ENCODE results near the gene BRIP1.
"Not testable (repeated sequence)": the region's sequence is repeated elsewhere in the genome, so short reads cannot be mapped to it uniquely, and the experiment has no call there.

BRIP1 gene

GRCh38 chr17:61720016-61720795 lies 143.1 kb downstream of the BRIP1 start:
- Histone ChIP-seq H3K4me1 (ENCODE audit: insufficient read depth, low read length) (no peaks in the 10 kb centered on the region), H3K9me3 (ENCODE audit: low read length) (no peaks in the 10 kb centered on the region), H2AFZ (ENCODE audit: low read depth, low read length) (no peak overlapping the region), H3K36me3 (ENCODE audit: insufficient read depth, low read length) (peaks cover 4% of the 10 kb centered on the region), H3K4me3 (ENCODE audit: low read length) (no peak overlapping the region), H3K27me3 (ENCODE audit: insufficient read depth, low read length) (no peaks in the 10 kb centered on the region)

- H2AFZ ChIP-seq (ENCODE audit: low read depth, low read length); H3K9me3 ChIP-seq (ENCODE audit: low read length); H3K27me3 ChIP-seq (ENCODE audit: insufficient read depth, low read length); H3K4me3 ChIP-seq (ENCODE audit: low read length); H3K36me3 ChIP-seq (ENCODE audit: insufficient read depth, low read length); H3K4me1 ChIP-seq (ENCODE audit: insufficient read depth, low read length): not testable (repeated sequence)
Measured at GRCh38 chr17:61719220-61719619, 144.1 kb downstream of the BRIP1 start.

- no peak overlapping the region for H3K4me3 ChIP-seq (ENCODE audit: low read length)
- peaks cover 5% of the 10 kb centered on the region for H3K36me3 ChIP-seq (ENCODE audit: insufficient read depth, low read length)
- no peaks in the 10 kb centered on the region for H3K27me3 ChIP-seq (ENCODE audit: insufficient read depth, low read length)
- H3K4me1 ChIP-seq (ENCODE audit: insufficient read depth, low read length): no peaks in the 10 kb centered on the region
- no peaks in the 10 kb centered on the region for H3K9me3 ChIP-seq (ENCODE audit: low read length)
- H2AFZ ChIP-seq (ENCODE audit: low read depth, low read length): no peak overlapping the region
Measured at GRCh38 chr17:61718022-61718421, 145.3 kb downstream of the BRIP1 start.

- Histone ChIP-seq H2AFZ (ENCODE audit: low read depth, low read length) (no peak overlapping the region), H3K27me3 (ENCODE audit: insufficient read depth, low read length) (no peaks in the 10 kb centered on the region), H3K36me3 (ENCODE audit: insufficient read depth, low read length) (peaks cover 5% of the 10 kb centered on the region), H3K9me3 (ENCODE audit: low read length) (no peaks in the 10 kb centered on the region), H3K4me3 (ENCODE audit: low read length) (no peak overlapping the region), H3K4me1 (ENCODE audit: insufficient read depth, low read length) (no peaks in the 10 kb centered on the region)
Measured at GRCh38 chr17:61717352-61717751, 146.0 kb downstream of the BRIP1 start.

- H3K4me3 ChIP-seq (ENCODE audit: low read length): no peak overlapping the region
- peaks cover 9% of the 10 kb centered on the region for H3K36me3 ChIP-seq (ENCODE audit: insufficient read depth, low read length)
- no peaks in the 10 kb centered on the region for H3K27me3 ChIP-seq (ENCODE audit: insufficient read depth, low read length)
- no peaks in the 10 kb centered on the region for H3K9me3 ChIP-seq (ENCODE audit: low read length)
- no peaks in the 10 kb centered on the region for H3K4me1 ChIP-seq (ENCODE audit: insufficient read depth, low read length)
- no peak overlapping the region for H2AFZ ChIP-seq (ENCODE audit: low read depth, low read length)
Measured at GRCh38 chr17:61716225-61716829, 147.0 kb downstream of the BRIP1 start.

- Histone ChIP-seq H3K4me1 (ENCODE audit: insufficient read depth, low read length) (no peaks in the 10 kb centered on the region), H2AFZ (ENCODE audit: low read depth, low read length) (no peak overlapping the region), H3K9me3 (ENCODE audit: low read length) (no peaks in the 10 kb centered on the region), H3K27me3 (ENCODE audit: insufficient read depth, low read length) (no peaks in the 10 kb centered on the region), H3K36me3 (ENCODE audit: insufficient read depth, low read length) (peaks cover 9% of the 10 kb centered on the region), H3K4me3 (ENCODE audit: low read length) (no peak overlapping the region)
Measured at GRCh38 chr17:61715348-61715747, 148.0 kb downstream of the BRIP1 start.

- no peak overlapping the region for H3K4me3 ChIP-seq (ENCODE audit: low read length)
- no peaks in the 10 kb centered on the region for H3K4me1 ChIP-seq (ENCODE audit: insufficient read depth, low read length)
- no peaks in the 10 kb centered on the region for H3K27me3 ChIP-seq (ENCODE audit: insufficient read depth, low read length)
- peaks cover 9% of the 10 kb centered on the region for H3K36me3 ChIP-seq (ENCODE audit: insufficient read depth, low read length)
- H2AFZ ChIP-seq (ENCODE audit: low read depth, low read length): no peak overlapping the region
- no peaks in the 10 kb centered on the region for H3K9me3 ChIP-seq (ENCODE audit: low read length)
Measured at GRCh38 chr17:61714300-61714699, 149.0 kb downstream of the BRIP1 start.

GRCh38 chr17:61713035-61713434 lies 150.3 kb downstream of the BRIP1 start:
- Histone ChIP-seq H3K9me3 (ENCODE audit: low read length) (no peaks in the 10 kb centered on the region), H3K4me1 (ENCODE audit: insufficient read depth, low read length) (no peaks in the 10 kb centered on the region), H2AFZ (ENCODE audit: low read depth, low read length) (no peak overlapping the region), H3K27me3 (ENCODE audit: insufficient read depth, low read length) (no peaks in the 10 kb centered on the region), H3K36me3 (ENCODE audit: insufficient read depth, low read length) (peaks cover 16% of the 10 kb centered on the region), H3K4me3 (ENCODE audit: low read length) (no peak overlapping the region)

- Histone ChIP-seq H3K27me3 (ENCODE audit: insufficient read depth, low read length) (no peaks in the 10 kb centered on the region), H3K36me3 (ENCODE audit: insufficient read depth, low read length) (peaks cover 16% of the 10 kb centered on the region)
Measured at GRCh38 chr17:61710546-61710945, 152.8 kb downstream of the BRIP1 start.

GRCh38 chr17:61709567-61709966 lies 153.8 kb downstream of the BRIP1 start:
- Histone ChIP-seq H2AFZ (ENCODE audit: low read depth, low read length) (no peak overlapping the region), H3K36me3 (ENCODE audit: insufficient read depth, low read length) (peaks cover 11% of the 10 kb centered on the region), H3K4me1 (ENCODE audit: insufficient read depth, low read length) (no peaks in the 10 kb centered on the region), H3K4me3 (ENCODE audit: low read length) (no peak overlapping the region), H3K9me3 (ENCODE audit: low read length) (no peaks in the 10 kb centered on the region), H3K27me3 (ENCODE audit: insufficient read depth, low read length) (no peaks in the 10 kb centered on the region)

More at GRCh38 chr17:61710546-61710945, 152.8 kb downstream of the BRIP1 start:
- H3K4me1 ChIP-seq (ENCODE audit: insufficient read depth, low read length): no peaks in the 10 kb centered on the region
- H2AFZ ChIP-seq (ENCODE audit: low read depth, low read length): no peak overlapping the region
- H3K9me3 ChIP-seq (ENCODE audit: low read length): no peaks in the 10 kb centered on the region
- no peak overlapping the region for H3K4me3 ChIP-seq (ENCODE audit: low read length)

- Histone ChIP-seq H3K9me3 (ENCODE audit: low read length) (peaks cover 8% of the 10 kb centered on the region), H3K4me3 (ENCODE audit: low read length) (no peak overlapping the region), H3K27me3 (ENCODE audit: insufficient read depth, low read length) (no peaks in the 10 kb centered on the region), H3K4me1 (ENCODE audit: insufficient read depth, low read length) (no peaks in the 10 kb centered on the region), H2AFZ (ENCODE audit: low read depth, low read length) (no peak overlapping the region), H3K36me3 (ENCODE audit: insufficient read depth, low read length) (peaks cover 8% of the 10 kb centered on the region)
Measured at GRCh38 chr17:61704935-61705449, 158.3 kb downstream of the BRIP1 start.

GRCh38 chr17:61702450-61702849 lies 160.9 kb downstream of the BRIP1 start:
- peaks cover 2% of the 10 kb centered on the region for H3K36me3 ChIP-seq (ENCODE audit: insufficient read depth, low read length)
- H3K4me3 ChIP-seq (ENCODE audit: low read length): no peak overlapping the region
- H3K9me3 ChIP-seq (ENCODE audit: low read length): peaks cover 12% of the 10 kb centered on the region
- no peaks in the 10 kb centered on the region for H3K4me1 ChIP-seq (ENCODE audit: insufficient read depth, low read length)
- H2AFZ ChIP-seq (ENCODE audit: low read depth, low read length): no peak overlapping the region
- no peaks in the 10 kb centered on the region for H3K27me3 ChIP-seq (ENCODE audit: insufficient read depth, low read length)

- Histone ChIP-seq H3K4me3 (ENCODE audit: low read length) (no peak overlapping the region), H3K9me3 (ENCODE audit: low read length) (peaks cover 12% of the 10 kb centered on the region), H2AFZ (ENCODE audit: low read depth, low read length) (no peak overlapping the region), H3K4me1 (ENCODE audit: insufficient read depth, low read length) (no peaks in the 10 kb centered on the region), H3K27me3 (ENCODE audit: insufficient read depth, low read length) (no peaks in the 10 kb centered on the region), H3K36me3 (ENCODE audit: insufficient read depth, low read length) (peaks cover 2% of the 10 kb centered on the region)
Measured at GRCh38 chr17:61701978-61702377, 161.3 kb downstream of the BRIP1 start.

All from neuron (in vitro differentiated cells).